SH-SY5Y (cell line): ENCODE results near the gene HOXA7.

Source experiments
- GATA2 ChIP-seq: IDR thresholded peaks from 2 replicates; pipeline ENCODE4 v1.6.1; 2011; ENCODE audit warnings: mild to moderate bottlenecking, low read depth, low read length
- GATA3 ChIP-seq: IDR thresholded peaks from 2 replicates; pipeline ENCODE4 v1.6.1; 2011; ENCODE audit warnings: low read depth, mild to moderate bottlenecking, low read length, moderate library complexity

DNA sequence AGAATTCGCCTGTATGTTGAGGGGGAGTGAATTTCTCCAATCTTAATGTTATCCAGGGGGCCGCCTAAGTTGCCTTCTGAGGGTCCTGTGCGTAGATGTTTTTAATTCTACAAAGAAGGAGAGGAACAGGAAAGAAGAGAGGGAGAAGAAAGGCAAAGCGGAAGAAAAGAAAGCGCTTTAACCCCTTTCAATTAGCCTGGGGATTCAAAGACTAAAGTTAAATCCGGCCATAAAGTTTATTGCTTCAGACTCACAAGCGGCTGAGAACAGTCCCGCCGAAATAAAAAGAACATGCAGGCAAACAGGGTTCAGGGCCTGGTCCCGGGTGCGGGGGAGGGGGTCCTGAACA is 17.5 kb downstream of the HOXA7 start:
- TF ChIP-seq GATA2: no peak
- TF ChIP-seq GATA3: no peak
